GM12873 (cell line): ENCODE results near the gene IGFBP5.

Experiments
- CTCF ChIP-seq: IDR thresholded peaks from 2 replicates; pipeline ENCODE4 v1.5.1; 2012; ENCODE audit warnings: low read depth, mild to moderate bottlenecking, moderate library complexity, low read length, control low read depth; ENCODE audit not compliant: insufficient read depth; ENCODE audit errors: missing control alignments

Gene IGFBP5

GRCh38 chr2:216736326-216736725, 41.0 kb upstream of the IGFBP5 start:
- TF ChIP-seq CTCF, result no peak

GRCh38 chr2:216735668-216736067, 40.3 kb upstream of the IGFBP5 start:
- TF ChIP-seq CTCF, result no peak

GRCh38 chr2:216735086-216735485, 39.7 kb upstream of the IGFBP5 start:
- no peak for TF ChIP-seq CTCF

GRCh38 chr2:216733046-216733445, 37.7 kb upstream of the IGFBP5 start:
- no peak for TF ChIP-seq CTCF

GRCh38 chr2:216732334-216732733, 37.0 kb upstream of the IGFBP5 start:
- TF ChIP-seq CTCF, result no peak

GRCh38 chr2:216731465-216731864, 36.1 kb upstream of the IGFBP5 start:
- no peak for TF ChIP-seq CTCF

GRCh38 chr2:216730871-216731270, 35.5 kb upstream of the IGFBP5 start:
- no peak for TF ChIP-seq CTCF
